ENCODE measurements around the gene ARF1.

- no peak for TF ChIP-seq POLR2A (IDR thresholded peaks at IDR 0.05)
- no peak for TF ChIP-seq CTCF (IDR thresholded peaks at IDR 0.05)
These were observed 28.0 kb downstream of the ARF1 start for GRCh38 chr1:228110556-228110955.
